Measurements from ENCODE around the gene ABAT. TPM values are rescaled to one million over a fixed set of nuclear protein-coding genes. Genes with fewer than 3 reads are reported as not detected.

Gene ABAT
- total and polyA plus RNA-seq, 2 donors from 2014 or later = 9.6 to 34.0 TPM

GRCh38 chr16:8725513-8726178 lies 51.2 kb downstream of the ABAT start:
- H3K4me1 ChIP-seq (ENCODE audit: control insufficient read depth in 2 of 3, insufficient read depth in 2 of 3, low read depth in 1 of 3, low read length in 3 of 3) = peaks cover 0 to 5% (median 0%) of the 10 kb centered on the region in 3 donors
- intact Hi-C loops (cut with DNase I) = no loop called here
- DNase-seq (no peak), FAIRE-seq (no peak)
- H3K36me3 ChIP-seq (ENCODE audit: control insufficient read depth in 2 of 3, insufficient read depth in 3 of 3, low read length in 3 of 3) = peaks cover 0 to 3% (median 0%) of the 10 kb centered on the region in 3 donors
- no peak overlapping the region for H3K27ac ChIP-seq (ENCODE audit: low read depth in 2 of 2, low read length in 2 of 2)
- TF ChIP-seq CTCF (IDR thresholded peaks at IDR 0.05; ENCODE audit: borderline replicate concordance, extremely low read depth, insufficient read depth) = no peak
- H3K9me3 ChIP-seq (ENCODE audit: control insufficient read depth in 2 of 3, insufficient read depth in 1 of 3, low read length in 3 of 3) = no peaks in the 10 kb centered on the region
- H3K4me3 ChIP-seq (ENCODE audit: low read length in 3 of 3) = no peak overlapping the region
- no peaks in the 10 kb centered on the region for H3K27me3 ChIP-seq (ENCODE audit: control insufficient read depth, insufficient read depth, low read length)
- H3K9ac ChIP-seq (ENCODE audit: low read length in 3 of 3) = no peak overlapping the region

- Histone ChIP-seq H3K27ac (ENCODE audit: low read depth in 2 of 2, low read length in 2 of 2) (no peak overlapping the region), H3K36me3 (ENCODE audit: control insufficient read depth in 2 of 3, insufficient read depth in 3 of 3, low read length in 3 of 3) (no peaks in the 10 kb centered on the region), H3K4me1 (ENCODE audit: control insufficient read depth in 2 of 3, insufficient read depth in 2 of 3, low read depth in 1 of 3, low read length in 3 of 3) (peaks cover 0 to 5% (median 0%) of the 10 kb centered on the region in 3 donors), H3K27me3 (ENCODE audit: control insufficient read depth, insufficient read depth, low read length) (no peaks in the 10 kb centered on the region), H3K9me3 (ENCODE audit: control insufficient read depth in 2 of 3, insufficient read depth in 1 of 3, low read length in 3 of 3) (no peaks in the 10 kb centered on the region), H3K4me3 (ENCODE audit: low read length in 3 of 3) (no peak overlapping the region), H3K9ac (ENCODE audit: low read length in 3 of 3) (no peak overlapping the region)
- peak in 3 of 5 donors; percentile 45 to 55 (median 50) for DNase-seq
- no peak for TF ChIP-seq CTCF (IDR thresholded peaks at IDR 0.05; ENCODE audit: borderline replicate concordance, extremely low read depth, insufficient read depth)
- FAIRE-seq = no peak
- intact Hi-C loops (cut with DNase I) = no loop called here
Observed at GRCh38 chr16:8727131-8727806, 52.9 kb downstream of the ABAT start.

- DNase-seq (peak in 3 of 5 donors; percentile 28 to 42 (median 41)), FAIRE-seq (no peak)
- Histone ChIP-seq H3K4me3 (ENCODE audit: low read length in 3 of 3) (no peak overlapping the region), H3K27me3 (ENCODE audit: control insufficient read depth, insufficient read depth, low read length) (no peaks in the 10 kb centered on the region), H3K4me1 (ENCODE audit: control insufficient read depth in 2 of 3, insufficient read depth in 2 of 3, low read depth in 1 of 3, low read length in 3 of 3) (peaks cover 0 to 5% (median 0%) of the 10 kb centered on the region in 3 donors), H3K27ac (ENCODE audit: low read depth in 2 of 2, low read length in 2 of 2) (no peak overlapping the region), H3K36me3 (ENCODE audit: control insufficient read depth in 2 of 3, insufficient read depth in 3 of 3, low read length in 3 of 3) (no peaks in the 10 kb centered on the region), H3K9ac (ENCODE audit: low read length in 3 of 3) (no peak overlapping the region), H3K9me3 (ENCODE audit: control insufficient read depth in 2 of 3, insufficient read depth in 1 of 3, low read length in 3 of 3) (no peaks in the 10 kb centered on the region)
- intact Hi-C loops (cut with DNase I) = no loop called here
- TF ChIP-seq CTCF (IDR thresholded peaks at IDR 0.05; ENCODE audit: borderline replicate concordance, extremely low read depth, insufficient read depth) = no peak
Observed at GRCh38 chr16:8727857-8728618, 53.6 kb downstream of the ABAT start.
